HEK293 (cell line): Measurements from ENCODE around the gene PTPRG.

Experiments used
- CTCF ChIA-PET: fragments of 350-600 bp; formaldehyde crosslinking; extraction: SDS; loops from one replicate; lab custom pipeline; 2021; ENCODE audit warnings: antibody characterized with exemption; lab: Yijun Ruan, JAX
- POLR2A ChIA-PET: fragments of 300-600 bp; formaldehyde crosslinking; extraction: SDS; loops from one replicate; lab custom pipeline; 2020; ENCODE audit warnings: antibody characterized with exemption, inconsistent platforms; lab: Yijun Ruan, JAX
- H3K27ac ChIP-seq: fragments of 200-500 bp; sonication (Bioruptor generic); 2 replicates; pipeline ENCODE4 v1.5.1; 2014; ENCODE audit warnings: low read depth, low read length, control low read depth, inconsistent platforms; ENCODE audit errors: extremely low read depth
- H3K36me3 ChIP-seq, 2 experiments: fragments of 200-500 bp in 1 of 2; sonication (Bioruptor generic) in 1 of 2; 1 replicate in 1 of 2; 2 replicates in 1 of 2; pipeline ENCODE4 v1.5.1; 2014 to 2017; ENCODE audit warnings: inconsistent platforms in 2 of 2, low read length in 2 of 2; ENCODE audit not compliant: control insufficient read depth in 2 of 2, insufficient read depth in 1 of 2
- H3K4me1 ChIP-seq: fragments of 200-500 bp; sonication (Bioruptor generic); 2 replicates; pipeline ENCODE4 v1.5.1; 2014; ENCODE audit warnings: mild to moderate bottlenecking, low read length, inconsistent platforms; ENCODE audit not compliant: control insufficient read depth, insufficient read depth
- H3K4me3 ChIP-seq: 2 replicates; pipeline ENCODE4 v1.5.1; 2011; ENCODE audit warnings: low read depth, mild to moderate bottlenecking, control low read depth, low read length, moderate library complexity
- H3K9me3 ChIP-seq: fragments of 200-500 bp; sonication (Bioruptor generic); 2 replicates; pipeline ENCODE4 v1.5.1; 2014; ENCODE audit warnings: low read depth, low read length, inconsistent platforms; ENCODE audit not compliant: control insufficient read depth, insufficient read depth
- KLF10 ChIP-seq: fragments of 450-650 bp; IDR thresholded peaks from 2 replicates; pipeline ENCODE4 v1.5.1; 2018; ENCODE audit warnings: missing biosample characterization, mild to moderate bottlenecking, missing genetic modification characterization
- KLF8 ChIP-seq: fragments of 450-650 bp; formaldehyde crosslinking; IDR thresholded peaks from 2 replicates; pipeline ENCODE4 v1.5.1; 2016; ENCODE audit warnings: missing biosample characterization, missing genetic modification characterization
- PRDM1 ChIP-seq: fragments of 450-650 bp; formaldehyde crosslinking; IDR thresholded peaks from 2 replicates; pipeline ENCODE4; 2016; ENCODE audit warnings: missing biosample characterization, missing genetic modification characterization
- PRDM10 ChIP-seq: fragments of 450-650 bp; formaldehyde crosslinking; IDR thresholded peaks from 2 replicates; pipeline ENCODE4 v1.5.1; 2016; ENCODE audit warnings: missing biosample characterization, missing genetic modification characterization
- TRIM28 ChIP-seq: IDR thresholded peaks from 2 replicates; pipeline ENCODE4 v1.6.1; 2011; ENCODE audit warnings: low read length, control low read depth, borderline replicate concordance
- ZBTB6 ChIP-seq: fragments of 450-650 bp; formaldehyde crosslinking; IDR thresholded peaks from 2 replicates; pipeline ENCODE4 v1.5.1; 2017; ENCODE audit warnings: missing biosample characterization, missing genetic modification characterization
- ZNF157 ChIP-seq: fragments of 450-650 bp; formaldehyde crosslinking; IDR thresholded peaks from 2 replicates; pipeline ENCODE4 v1.5.1; 2016; ENCODE audit warnings: missing biosample characterization, missing genetic modification characterization
- ZNF174 ChIP-seq: fragments of 450-650 bp; formaldehyde crosslinking; IDR thresholded peaks from 2 replicates; pipeline ENCODE4 v1.5.0; 2017; ENCODE audit warnings: missing biosample characterization, mild to moderate bottlenecking, missing genetic modification characterization
- ZNF248 ChIP-seq: fragments of 450-650 bp; formaldehyde crosslinking; IDR thresholded peaks from 2 replicates; pipeline ENCODE4 v1.5.1; 2017; ENCODE audit warnings: missing biosample characterization, missing genetic modification characterization
- ZNF266 ChIP-seq: fragments of 450-650 bp; formaldehyde crosslinking; IDR thresholded peaks from 2 replicates; pipeline ENCODE4 v1.5.1; 2016; ENCODE audit warnings: missing biosample characterization, missing genetic modification characterization, low read depth
- ZNF280D ChIP-seq: fragments of 450-650 bp; formaldehyde crosslinking; IDR thresholded peaks from 2 replicates; pipeline ENCODE4 v1.5.1; 2016; ENCODE audit warnings: missing biosample characterization, missing genetic modification characterization
- ZNF302 ChIP-seq: fragments of 450-650 bp; formaldehyde crosslinking; IDR thresholded peaks from 2 replicates; pipeline ENCODE4 v1.5.1; 2016; ENCODE audit warnings: missing biosample characterization, missing genetic modification characterization, low read depth
- ZNF341 ChIP-seq: fragments of 450-650 bp; formaldehyde crosslinking; IDR thresholded peaks from 2 replicates; pipeline ENCODE4; 2016; ENCODE audit warnings: low read depth, missing biosample characterization, missing genetic modification characterization
- ZNF350 ChIP-seq: fragments of 450-650 bp; formaldehyde crosslinking; IDR thresholded peaks from 2 replicates; pipeline ENCODE4 v1.5.0; 2017; ENCODE audit warnings: missing biosample characterization, mild to moderate bottlenecking, missing genetic modification characterization
- ZNF398 ChIP-seq: fragments of 450-650 bp; formaldehyde crosslinking; IDR thresholded peaks from 2 replicates; pipeline ENCODE4 v1.5.1; 2017; ENCODE audit warnings: missing biosample characterization, missing genetic modification characterization
- ZNF449 ChIP-seq: fragments of 450-650 bp; formaldehyde crosslinking; IDR thresholded peaks from 2 replicates; pipeline ENCODE4 v1.5.1; 2017; ENCODE audit warnings: missing biosample characterization, mild to moderate bottlenecking, missing genetic modification characterization, moderate library complexity
- ZNF501 ChIP-seq: fragments of 450-650 bp; formaldehyde crosslinking; IDR thresholded peaks from 2 replicates; pipeline ENCODE4 v1.5.1; 2016; ENCODE audit warnings: missing biosample characterization, missing genetic modification characterization
- ZNF629 ChIP-seq: fragments of 450-650 bp; formaldehyde crosslinking; IDR thresholded peaks from 2 replicates; pipeline ENCODE4 v1.5.1; 2017; ENCODE audit warnings: missing biosample characterization, missing genetic modification characterization
- ZNF660 ChIP-seq: fragments of 450-650 bp; IDR thresholded peaks from 2 replicates; pipeline ENCODE4 v1.5.1; 2018; ENCODE audit warnings: missing biosample characterization, mild to moderate bottlenecking, missing genetic modification characterization
- ZNF677 ChIP-seq: fragments of 450-650 bp; IDR thresholded peaks from 2 replicates; pipeline ENCODE4 v1.5.0; 2018; ENCODE audit warnings: missing biosample characterization, mild to moderate bottlenecking, missing genetic modification characterization, moderate library complexity
- ZNF777 ChIP-seq: fragments of 450-650 bp; formaldehyde crosslinking; IDR thresholded peaks from 2 replicates; pipeline ENCODE4 v1.5.1; 2017; ENCODE audit warnings: missing biosample characterization, missing genetic modification characterization, borderline replicate concordance
- ZNF791 ChIP-seq: fragments of 450-650 bp; formaldehyde crosslinking; IDR thresholded peaks from 2 replicates; pipeline ENCODE4 v1.5.1; 2016; ENCODE audit warnings: missing biosample characterization, missing genetic modification characterization
- ZSCAN16 ChIP-seq: fragments of 450-650 bp; formaldehyde crosslinking; IDR thresholded peaks from 2 replicates; pipeline ENCODE4 v1.5.1; 2016; ENCODE audit warnings: missing biosample characterization, missing genetic modification characterization
- ZSCAN30 ChIP-seq: fragments of 450-650 bp; IDR thresholded peaks from 2 replicates; pipeline ENCODE4 v1.5.1; 2018; ENCODE audit warnings: missing biosample characterization, mild to moderate bottlenecking, missing genetic modification characterization, moderate library complexity
- ZSCAN4 ChIP-seq: fragments of 450-650 bp; formaldehyde crosslinking; IDR thresholded peaks from 2 replicates; pipeline ENCODE4 v1.5.1; 2017; ENCODE audit warnings: missing biosample characterization, missing genetic modification characterization

PTPRG gene

GRCh38 chr3:61682671-61683548, 121.5 kb downstream of the PTPRG start:
- no peak overlapping the region for H3K4me3 ChIP-seq
- ChIA-PET POLR2A (no interaction called here), CTCF (no interaction called here)
- H3K27ac ChIP-seq = no peak overlapping the region
- no peaks in the 10 kb centered on the region for H3K9me3 ChIP-seq
- H3K36me3 ChIP-seq = no peaks in the 10 kb centered on the region
- H3K4me1 ChIP-seq = peaks cover 6% of the 10 kb centered on the region; the same call in 1 of the 2 replicates
- TF ChIP-seq ZNF677 (tag by site-specific recombination) (no peak), ZNF398 (tag by site-specific recombination) (peak; percentile 57), ZBTB6 (tag by site-specific recombination) (no peak), ZNF266 (tag by site-specific recombination) (no peak), ZNF174 (tag by site-specific recombination) (no peak), ZNF341 (tag by site-specific recombination) (no peak), ZNF157 (tag by site-specific recombination) (no peak), PRDM1 (tag by site-specific recombination) (no peak), KLF10 (tag by site-specific recombination) (peak; percentile 56; the same call in 1 of the 2 replicates), ZNF501 (tag by site-specific recombination) (no peak), ZNF302 (tag by site-specific recombination) (no peak), ZNF350 (tag by site-specific recombination) (no peak), ZNF777 (tag by site-specific recombination) (no peak), ZNF791 (tag by site-specific recombination) (no peak), ZSCAN16 (no peak), PRDM10 (tag by site-specific recombination) (no peak), TRIM28 (no peak), ZNF629 (tag by site-specific recombination) (peak; percentile 93), ZSCAN30 (tag by site-specific recombination) (no peak), ZNF660 (tag by site-specific recombination) (peak; percentile 21; the same call in 1 of the 2 replicates), ZNF248 (tag by site-specific recombination) (no peak), KLF8 (tag by site-specific recombination) (no peak), ZNF449 (no peak), ZSCAN4 (tag by site-specific recombination) (no peak), ZNF280D (tag by site-specific recombination) (no peak)
